ENCODE data around the gene NPHP4. TPM values are rescaled to one million over a fixed set of nuclear protein-coding genes. Genes with fewer than 3 reads are reported as not detected.

NPHP4 gene
- total and polyA plus RNA-seq, 4 donors = 1.7 to 5.6 (median 3.5) TPM

DNA sequence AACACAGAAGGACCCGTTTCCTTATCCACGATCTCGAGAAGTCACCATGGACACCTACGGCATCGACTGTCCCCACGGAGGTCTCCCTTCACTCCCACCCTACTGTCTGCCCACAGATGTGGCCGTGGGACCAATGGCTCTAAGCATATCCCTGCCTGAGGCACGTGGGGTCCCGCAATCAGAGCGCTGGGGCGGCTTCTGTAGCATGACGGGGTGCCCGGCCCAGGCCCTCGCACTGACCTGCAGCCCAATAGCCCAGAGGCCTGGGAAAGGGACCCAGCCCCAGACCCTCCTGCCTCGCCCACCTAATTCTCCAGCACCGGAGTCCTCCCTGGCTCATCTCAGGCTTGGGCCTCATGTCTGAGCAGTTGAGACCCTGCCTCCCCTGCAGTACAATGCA lies 132.5 kb downstream of the NPHP4 start:
- H3K9ac ChIP-seq (ENCODE audit: low read depth in 1 of 2, low read length in 2 of 2) = no peak overlapping the region
- WGBS = 97% methylated on average over 16 of the region's 16 CpGs
- no peak overlapping the region for H3K27ac ChIP-seq (ENCODE audit: low read depth in 1 of 2, low read length in 2 of 2)
- H3K4me3 ChIP-seq (ENCODE audit: low read depth in 1 of 3, low read length in 3 of 3) = no peak overlapping the region
- TF ChIP-seq, protein P1, sequence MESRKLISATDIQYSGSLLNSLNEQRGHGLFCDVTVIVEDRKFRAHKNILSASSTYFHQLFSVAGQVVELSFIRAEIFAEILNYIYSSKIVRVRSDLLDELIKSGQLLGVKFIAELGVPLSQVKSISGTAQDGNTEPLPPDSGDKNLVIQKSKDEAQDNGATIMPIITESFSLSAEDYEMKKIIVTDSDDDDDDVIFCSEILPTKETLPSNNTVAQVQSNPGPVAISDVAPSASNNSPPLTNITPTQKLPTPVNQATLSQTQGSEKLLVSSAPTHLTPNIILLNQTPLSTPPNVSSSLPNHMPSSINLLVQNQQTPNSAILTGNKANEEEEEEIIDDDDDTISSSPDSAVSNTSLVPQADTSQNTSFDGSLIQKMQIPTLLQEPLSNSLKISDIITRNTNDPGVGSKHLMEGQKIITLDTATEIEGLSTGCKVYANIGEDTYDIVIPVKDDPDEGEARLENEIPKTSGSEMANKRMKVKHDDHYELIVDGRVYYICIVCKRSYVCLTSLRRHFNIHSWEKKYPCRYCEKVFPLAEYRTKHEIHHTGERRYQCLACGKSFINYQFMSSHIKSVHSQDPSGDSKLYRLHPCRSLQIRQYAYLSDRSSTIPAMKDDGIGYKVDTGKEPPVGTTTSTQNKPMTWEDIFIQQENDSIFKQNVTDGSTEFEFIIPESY (IDR thresholded peaks at IDR 0.05) = no peak
- TF ChIP-seq RAD21 (IDR thresholded peaks at IDR 0.05) (no peak), JUND (IDR thresholded peaks at IDR 0.05) (no peak), TAF1 (conservative IDR thresholded peaks at IDR 0.05) (no peak), ATF3 (IDR thresholded peaks at IDR 0.05) (no peak), FOXA2 (IDR thresholded peaks at IDR 0.05) (no peak), YY1 (IDR thresholded peaks at IDR 0.05) (no peak), GABPA (IDR thresholded peaks at IDR 0.05 in 1 of 2, conservative IDR thresholded peaks at IDR 0.05 in 1 of 2) (no peak), HNF4G (IDR thresholded peaks at IDR 0.05) (no peak), RXRA (IDR thresholded peaks at IDR 0.05) (no peak), NR2F2 (IDR thresholded peaks at IDR 0.05) (no peak), HNF4A (conservative IDR thresholded peaks at IDR 0.05) (no peak), FOXA1 (IDR thresholded peaks at IDR 0.05) (no peak), EGR1 (IDR thresholded peaks at IDR 0.05; ENCODE audit: low read depth in 2 of 2) (no peak), SP1 (IDR thresholded peaks at IDR 0.05) (no peak)
- TF ChIP-seq, protein P2, sequence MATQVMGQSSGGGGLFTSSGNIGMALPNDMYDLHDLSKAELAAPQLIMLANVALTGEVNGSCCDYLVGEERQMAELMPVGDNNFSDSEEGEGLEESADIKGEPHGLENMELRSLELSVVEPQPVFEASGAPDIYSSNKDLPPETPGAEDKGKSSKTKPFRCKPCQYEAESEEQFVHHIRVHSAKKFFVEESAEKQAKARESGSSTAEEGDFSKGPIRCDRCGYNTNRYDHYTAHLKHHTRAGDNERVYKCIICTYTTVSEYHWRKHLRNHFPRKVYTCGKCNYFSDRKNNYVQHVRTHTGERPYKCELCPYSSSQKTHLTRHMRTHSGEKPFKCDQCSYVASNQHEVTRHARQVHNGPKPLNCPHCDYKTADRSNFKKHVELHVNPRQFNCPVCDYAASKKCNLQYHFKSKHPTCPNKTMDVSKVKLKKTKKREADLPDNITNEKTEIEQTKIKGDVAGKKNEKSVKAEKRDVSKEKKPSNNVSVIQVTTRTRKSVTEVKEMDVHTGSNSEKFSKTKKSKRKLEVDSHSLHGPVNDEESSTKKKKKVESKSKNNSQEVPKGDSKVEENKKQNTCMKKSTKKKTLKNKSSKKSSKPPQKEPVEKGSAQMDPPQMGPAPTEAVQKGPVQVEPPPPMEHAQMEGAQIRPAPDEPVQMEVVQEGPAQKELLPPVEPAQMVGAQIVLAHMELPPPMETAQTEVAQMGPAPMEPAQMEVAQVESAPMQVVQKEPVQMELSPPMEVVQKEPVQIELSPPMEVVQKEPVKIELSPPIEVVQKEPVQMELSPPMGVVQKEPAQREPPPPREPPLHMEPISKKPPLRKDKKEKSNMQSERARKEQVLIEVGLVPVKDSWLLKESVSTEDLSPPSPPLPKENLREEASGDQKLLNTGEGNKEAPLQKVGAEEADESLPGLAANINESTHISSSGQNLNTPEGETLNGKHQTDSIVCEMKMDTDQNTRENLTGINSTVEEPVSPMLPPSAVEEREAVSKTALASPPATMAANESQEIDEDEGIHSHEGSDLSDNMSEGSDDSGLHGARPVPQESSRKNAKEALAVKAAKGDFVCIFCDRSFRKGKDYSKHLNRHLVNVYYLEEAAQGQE (IDR thresholded peaks at IDR 0.05) = no peak
- TF ChIP-seq, protein P3, sequence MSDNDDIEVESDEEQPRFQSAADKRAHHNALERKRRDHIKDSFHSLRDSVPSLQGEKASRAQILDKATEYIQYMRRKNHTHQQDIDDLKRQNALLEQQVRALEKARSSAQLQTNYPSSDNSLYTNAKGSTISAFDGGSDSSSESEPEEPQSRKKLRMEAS (IDR thresholded peaks at IDR 0.05) = no peak
- no peaks in the 10 kb centered on the region for H3K36me3 ChIP-seq (ENCODE audit: control insufficient read depth in 4 of 4, insufficient read depth in 3 of 4, low read depth in 1 of 4, low read length in 3 of 4)
- DNase-seq (ENCODE audit: low spot score) = no peak
- H3K9me3 ChIP-seq (ENCODE audit: control insufficient read depth in 4 of 4, low read length in 3 of 4) = no peaks in the 10 kb centered on the region
- no peaks in the 10 kb centered on the region for H3K4me1 ChIP-seq (ENCODE audit: control insufficient read depth in 4 of 4, insufficient read depth in 4 of 4, low read length in 3 of 4)
- H3K27me3 ChIP-seq (ENCODE audit: control insufficient read depth in 4 of 4, insufficient read depth in 4 of 4, low read length in 3 of 4) = no peaks in the 10 kb centered on the region

DNA sequence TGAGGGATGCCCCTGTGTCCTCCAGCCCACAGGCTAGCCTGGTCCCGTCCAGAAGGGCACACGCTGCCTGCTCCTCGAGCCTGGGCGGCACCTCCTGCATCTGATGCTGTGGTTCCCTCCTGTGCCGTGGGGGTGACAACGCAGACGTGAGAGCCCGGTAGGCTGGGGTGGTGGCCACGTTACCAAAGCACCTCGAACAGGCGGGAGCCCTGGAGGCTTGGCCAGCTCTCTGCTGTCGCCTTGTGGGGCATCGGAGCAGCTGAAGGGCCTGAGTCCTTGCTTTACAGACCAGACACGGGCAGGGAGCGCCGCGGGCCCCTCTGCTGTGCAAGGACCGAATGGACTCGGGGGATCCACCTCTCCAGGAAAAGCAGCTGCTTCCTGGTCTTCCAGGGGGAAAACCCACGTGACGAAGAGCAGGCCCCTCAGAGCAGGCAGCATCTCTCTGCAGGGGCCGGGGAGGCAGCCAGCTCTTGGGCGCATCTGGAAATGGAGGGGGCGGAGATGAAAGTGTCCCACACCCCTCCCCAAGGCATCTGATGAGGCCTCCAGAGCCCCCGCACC lies 133.3 kb downstream of the NPHP4 start:
- DNase-seq (ENCODE audit: low spot score) = no peak
- no peak overlapping the region for H3K4me3 ChIP-seq (ENCODE audit: low read depth in 1 of 3, low read length in 3 of 3)
- H3K27me3 ChIP-seq (ENCODE audit: control insufficient read depth in 4 of 4, insufficient read depth in 4 of 4, low read length in 3 of 4) = no peaks in the 10 kb centered on the region
- 92% methylated on average over 25 of the region's 25 CpGs for WGBS
- no peaks in the 10 kb centered on the region for H3K4me1 ChIP-seq (ENCODE audit: control insufficient read depth in 4 of 4, insufficient read depth in 4 of 4, low read length in 3 of 4)
- H3K9me3 ChIP-seq (ENCODE audit: control insufficient read depth in 4 of 4, low read length in 3 of 4) = no peaks in the 10 kb centered on the region
- no peak overlapping the region for H3K9ac ChIP-seq (ENCODE audit: low read depth in 1 of 2, low read length in 2 of 2)
- no peak overlapping the region for H3K27ac ChIP-seq (ENCODE audit: low read depth in 1 of 2, low read length in 2 of 2)
- H3K36me3 ChIP-seq (ENCODE audit: control insufficient read depth in 4 of 4, insufficient read depth in 3 of 4, low read depth in 1 of 4, low read length in 3 of 4) = no peaks in the 10 kb centered on the region
- no peak for TF ChIP-seq SP1 (IDR thresholded peaks at IDR 0.05)
- TF ChIP-seq FOXA2 (IDR thresholded peaks at IDR 0.05) = no peak
- no peak for TF ChIP-seq GABPA (IDR thresholded peaks at IDR 0.05 in 1 of 2, conservative IDR thresholded peaks at IDR 0.05 in 1 of 2)
- TF ChIP-seq, protein P2 (IDR thresholded peaks at IDR 0.05) = no peak
- no peak for TF ChIP-seq JUND (IDR thresholded peaks at IDR 0.05)
- TF ChIP-seq RAD21 (IDR thresholded peaks at IDR 0.05) = no peak
- no peak for TF ChIP-seq YY1 (IDR thresholded peaks at IDR 0.05)
- TF ChIP-seq TAF1 (conservative IDR thresholded peaks at IDR 0.05) = no peak
- no peak for TF ChIP-seq FOXA1 (IDR thresholded peaks at IDR 0.05)
- TF ChIP-seq ATF3 (IDR thresholded peaks at IDR 0.05) = no peak
- no peak for TF ChIP-seq RXRA (IDR thresholded peaks at IDR 0.05)
- no peak for TF ChIP-seq HNF4G (IDR thresholded peaks at IDR 0.05)
- TF ChIP-seq, protein P4, sequence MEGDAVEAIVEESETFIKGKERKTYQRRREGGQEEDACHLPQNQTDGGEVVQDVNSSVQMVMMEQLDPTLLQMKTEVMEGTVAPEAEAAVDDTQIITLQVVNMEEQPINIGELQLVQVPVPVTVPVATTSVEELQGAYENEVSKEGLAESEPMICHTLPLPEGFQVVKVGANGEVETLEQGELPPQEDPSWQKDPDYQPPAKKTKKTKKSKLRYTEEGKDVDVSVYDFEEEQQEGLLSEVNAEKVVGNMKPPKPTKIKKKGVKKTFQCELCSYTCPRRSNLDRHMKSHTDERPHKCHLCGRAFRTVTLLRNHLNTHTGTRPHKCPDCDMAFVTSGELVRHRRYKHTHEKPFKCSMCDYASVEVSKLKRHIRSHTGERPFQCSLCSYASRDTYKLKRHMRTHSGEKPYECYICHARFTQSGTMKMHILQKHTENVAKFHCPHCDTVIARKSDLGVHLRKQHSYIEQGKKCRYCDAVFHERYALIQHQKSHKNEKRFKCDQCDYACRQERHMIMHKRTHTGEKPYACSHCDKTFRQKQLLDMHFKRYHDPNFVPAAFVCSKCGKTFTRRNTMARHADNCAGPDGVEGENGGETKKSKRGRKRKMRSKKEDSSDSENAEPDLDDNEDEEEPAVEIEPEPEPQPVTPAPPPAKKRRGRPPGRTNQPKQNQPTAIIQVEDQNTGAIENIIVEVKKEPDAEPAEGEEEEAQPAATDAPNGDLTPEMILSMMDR (IDR thresholded peaks at IDR 0.05; ENCODE audit: low read depth, low read length, missing input control) = no peak
- TF ChIP-seq EGR1 (IDR thresholded peaks at IDR 0.05; ENCODE audit: low read depth in 2 of 2) = no peak
- TF ChIP-seq HNF4A (conservative IDR thresholded peaks at IDR 0.05) = no peak
- no peak for TF ChIP-seq NR2F2 (IDR thresholded peaks at IDR 0.05)

All from liver (tissue), 9 donors.